ENCODE results near the gene DGKI.

DGKI gene

GRCh38 chr7:137801003-137801402 lies 45.8 kb downstream of the DGKI start:
- Histone ChIP-seq H3K27ac (ENCODE audit: low read length) (no peak overlapping the region), H3K9ac (ENCODE audit: low read length) (no peak overlapping the region), H3K27me3 (ENCODE audit: control insufficient read depth, insufficient read depth, low read length) (no peaks in the 10 kb centered on the region), H3K9me3 (ENCODE audit: control insufficient read depth, low read depth, low read length) (no peaks in the 10 kb centered on the region), H3K4me3 (ENCODE audit: low read length) (no peak overlapping the region), H3K4me1 (ENCODE audit: control insufficient read depth, low read depth, low read length) (peaks cover 8% of the 10 kb centered on the region), H3K36me3 (ENCODE audit: control insufficient read depth, low read depth, low read length) (no peaks in the 10 kb centered on the region)

GRCh38 chr7:137798073-137798763 lies 48.6 kb downstream of the DGKI start:
- H3K4me3 ChIP-seq (ENCODE audit: low read length) = no peak overlapping the region
- no peaks in the 10 kb centered on the region for H3K27me3 ChIP-seq (ENCODE audit: control insufficient read depth, insufficient read depth, low read length)
- H3K36me3 ChIP-seq (ENCODE audit: control insufficient read depth, low read depth, low read length) = no peaks in the 10 kb centered on the region
- peaks cover 7% of the 10 kb centered on the region for H3K9me3 ChIP-seq (ENCODE audit: control insufficient read depth, low read depth, low read length)
- H3K4me1 ChIP-seq (ENCODE audit: control insufficient read depth, low read depth, low read length) = peaks cover 7% of the 10 kb centered on the region
- H3K27ac ChIP-seq (ENCODE audit: low read length) = no peak overlapping the region
- no peak overlapping the region for H3K9ac ChIP-seq (ENCODE audit: low read length)

- Histone ChIP-seq H3K4me1 (ENCODE audit: control insufficient read depth, low read depth, low read length) (no peaks in the 10 kb centered on the region), H3K36me3 (ENCODE audit: control insufficient read depth, low read depth, low read length) (no peaks in the 10 kb centered on the region), H3K9ac (ENCODE audit: low read length) (no peak overlapping the region), H3K27ac (ENCODE audit: low read length) (no peak overlapping the region), H3K9me3 (ENCODE audit: control insufficient read depth, low read depth, low read length) (peaks cover 7% of the 10 kb centered on the region), H3K27me3 (ENCODE audit: control insufficient read depth, insufficient read depth, low read length) (no peaks in the 10 kb centered on the region), H3K4me3 (ENCODE audit: low read length) (no peak overlapping the region)
Observed at GRCh38 chr7:137795211-137795610, 51.6 kb downstream of the DGKI start.

- Histone ChIP-seq H3K36me3 (ENCODE audit: control insufficient read depth, low read depth, low read length) (no peaks in the 10 kb centered on the region), H3K4me1 (ENCODE audit: control insufficient read depth, low read depth, low read length) (no peaks in the 10 kb centered on the region)
Observed at GRCh38 chr7:137791930-137792329, 54.8 kb downstream of the DGKI start.

GRCh38 chr7:137790828-137791227 lies 55.9 kb downstream of the DGKI start:
- H3K4me1 ChIP-seq (ENCODE audit: control insufficient read depth, low read depth, low read length) = no peaks in the 10 kb centered on the region
- no peaks in the 10 kb centered on the region for H3K36me3 ChIP-seq (ENCODE audit: control insufficient read depth, low read depth, low read length)
- peaks cover 6% of the 10 kb centered on the region for H3K9me3 ChIP-seq (ENCODE audit: control insufficient read depth, low read depth, low read length)
- no peak overlapping the region for H3K27ac ChIP-seq (ENCODE audit: low read length)
- no peaks in the 10 kb centered on the region for H3K27me3 ChIP-seq (ENCODE audit: control insufficient read depth, insufficient read depth, low read length)
- H3K4me3 ChIP-seq (ENCODE audit: low read length) = no peak overlapping the region
- H3K9ac ChIP-seq (ENCODE audit: low read length) = no peak overlapping the region

More at GRCh38 chr7:137791930-137792329, 54.8 kb downstream of the DGKI start:
- peaks cover 7% of the 10 kb centered on the region for H3K9me3 ChIP-seq (ENCODE audit: control insufficient read depth, low read depth, low read length)
- no peak overlapping the region for H3K4me3 ChIP-seq (ENCODE audit: low read length)
- no peaks in the 10 kb centered on the region for H3K27me3 ChIP-seq (ENCODE audit: control insufficient read depth, insufficient read depth, low read length)
- H3K27ac ChIP-seq (ENCODE audit: low read length) = no peak overlapping the region
- no peak overlapping the region for H3K9ac ChIP-seq (ENCODE audit: low read length)

- no peaks in the 10 kb centered on the region for H3K4me1 ChIP-seq (ENCODE audit: control insufficient read depth, low read depth, low read length)
- H3K9me3 ChIP-seq (ENCODE audit: control insufficient read depth, low read depth, low read length) = no peaks in the 10 kb centered on the region
- no peak overlapping the region for H3K4me3 ChIP-seq (ENCODE audit: low read length)
- no peaks in the 10 kb centered on the region for H3K27me3 ChIP-seq (ENCODE audit: control insufficient read depth, insufficient read depth, low read length)
- no peak overlapping the region for H3K9ac ChIP-seq (ENCODE audit: low read length)
- no peak overlapping the region for H3K27ac ChIP-seq (ENCODE audit: low read length)
- no peaks in the 10 kb centered on the region for H3K36me3 ChIP-seq (ENCODE audit: control insufficient read depth, low read depth, low read length)
Observed at GRCh38 chr7:137789215-137789882, 57.4 kb downstream of the DGKI start.

- no peaks in the 10 kb centered on the region for H3K9me3 ChIP-seq (ENCODE audit: control insufficient read depth, low read depth, low read length)
- no peak overlapping the region for H3K9ac ChIP-seq (ENCODE audit: low read length)
- no peaks in the 10 kb centered on the region for H3K27me3 ChIP-seq (ENCODE audit: control insufficient read depth, insufficient read depth, low read length)
- no peak overlapping the region for H3K4me3 ChIP-seq (ENCODE audit: low read length)
- H3K27ac ChIP-seq (ENCODE audit: low read length) = no peak overlapping the region
- no peaks in the 10 kb centered on the region for H3K4me1 ChIP-seq (ENCODE audit: control insufficient read depth, low read depth, low read length)
- H3K36me3 ChIP-seq (ENCODE audit: control insufficient read depth, low read depth, low read length) = no peaks in the 10 kb centered on the region
Observed at GRCh38 chr7:137787301-137787976, 59.3 kb downstream of the DGKI start.

GRCh38 chr7:137778511-137778910 lies 68.3 kb downstream of the DGKI start:
- H3K4me3 ChIP-seq (ENCODE audit: low read length) = no peak overlapping the region
- peaks cover 4% of the 10 kb centered on the region for H3K4me1 ChIP-seq (ENCODE audit: control insufficient read depth, low read depth, low read length)
- no peak overlapping the region for H3K27ac ChIP-seq (ENCODE audit: low read length)
- H3K36me3 ChIP-seq (ENCODE audit: control insufficient read depth, low read depth, low read length) = no peaks in the 10 kb centered on the region
- no peaks in the 10 kb centered on the region for H3K9me3 ChIP-seq (ENCODE audit: control insufficient read depth, low read depth, low read length)
- no peaks in the 10 kb centered on the region for H3K27me3 ChIP-seq (ENCODE audit: control insufficient read depth, insufficient read depth, low read length)
- no peak overlapping the region for H3K9ac ChIP-seq (ENCODE audit: low read length)

GRCh38 chr7:137774793-137775201 lies 72.0 kb downstream of the DGKI start:
- Histone ChIP-seq H3K9ac (ENCODE audit: low read length) (no peak overlapping the region), H3K27me3 (ENCODE audit: control insufficient read depth, insufficient read depth, low read length) (no peaks in the 10 kb centered on the region), H3K9me3 (ENCODE audit: control insufficient read depth, low read depth, low read length) (no peaks in the 10 kb centered on the region), H3K27ac (ENCODE audit: low read length) (no peak overlapping the region), H3K4me1 (ENCODE audit: control insufficient read depth, low read depth, low read length) (peaks cover 4% of the 10 kb centered on the region), H3K36me3 (ENCODE audit: control insufficient read depth, low read depth, low read length) (no peaks in the 10 kb centered on the region), H3K4me3 (ENCODE audit: low read length) (no peak overlapping the region)

GRCh38 chr7:137772748-137773147 lies 74.0 kb downstream of the DGKI start:
- H3K36me3 ChIP-seq (ENCODE audit: control insufficient read depth, low read depth, low read length) = no peaks in the 10 kb centered on the region
- H3K27ac ChIP-seq (ENCODE audit: low read length) = no peak overlapping the region
- no peak overlapping the region for H3K4me3 ChIP-seq (ENCODE audit: low read length)
- H3K27me3 ChIP-seq (ENCODE audit: control insufficient read depth, insufficient read depth, low read length) = no peaks in the 10 kb centered on the region
- no peak overlapping the region for H3K9ac ChIP-seq (ENCODE audit: low read length)
- peaks cover 4% of the 10 kb centered on the region for H3K4me1 ChIP-seq (ENCODE audit: control insufficient read depth, low read depth, low read length)
- H3K9me3 ChIP-seq (ENCODE audit: control insufficient read depth, low read depth, low read length) = no peaks in the 10 kb centered on the region

GRCh38 chr7:137772316-137772715 lies 74.5 kb downstream of the DGKI start:
- H3K9ac ChIP-seq (ENCODE audit: low read length) = no peak overlapping the region
- no peaks in the 10 kb centered on the region for H3K36me3 ChIP-seq (ENCODE audit: control insufficient read depth, low read depth, low read length)
- peaks cover 4% of the 10 kb centered on the region for H3K4me1 ChIP-seq (ENCODE audit: control insufficient read depth, low read depth, low read length)
- H3K9me3 ChIP-seq (ENCODE audit: control insufficient read depth, low read depth, low read length) = no peaks in the 10 kb centered on the region
- H3K27me3 ChIP-seq (ENCODE audit: control insufficient read depth, insufficient read depth, low read length) = no peaks in the 10 kb centered on the region
- no peak overlapping the region for H3K27ac ChIP-seq (ENCODE audit: low read length)
- H3K4me3 ChIP-seq (ENCODE audit: low read length) = no peak overlapping the region

Data from iPS-18a (cell line).